ENCODE measurements around the gene CCDC187.
"Not testable (repeated sequence)": the region's sequence is repeated elsewhere in the genome, so short reads cannot be mapped to it uniquely, and the experiment has no call there.

CCDC187 gene

DNA sequence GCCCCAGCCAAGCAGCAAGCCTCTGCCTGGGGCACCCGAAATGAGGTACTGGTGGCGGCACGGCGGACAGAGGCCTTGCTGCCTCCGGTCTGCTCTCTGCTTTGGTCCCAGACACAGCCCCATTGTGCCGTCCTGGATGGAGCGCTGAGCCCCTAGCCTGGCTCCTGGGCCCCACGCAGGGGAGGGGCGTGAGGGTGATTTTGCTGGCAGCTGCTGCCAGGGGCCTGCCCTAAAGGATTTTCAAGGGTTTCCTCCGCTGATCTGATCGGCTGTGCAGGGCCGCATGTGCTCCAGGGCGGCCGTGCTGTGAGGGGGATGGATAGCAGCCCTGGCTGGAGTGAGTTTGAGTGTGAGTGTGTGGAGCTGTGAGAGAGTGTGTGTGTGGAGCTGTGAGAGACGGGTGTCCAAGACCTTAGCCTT is 24.7 kb upstream of the CCDC187 start:
- in situ Hi-C loops (cut with HindIII; ENCODE audit: low pct_unique_long_range_greater_than_20kb, low sequenced_read_pairs) = no loop called here
- no peak for DNase-seq (ENCODE audit: low read depth in 1 of 2, low spot score in 1 of 2)

DNA sequence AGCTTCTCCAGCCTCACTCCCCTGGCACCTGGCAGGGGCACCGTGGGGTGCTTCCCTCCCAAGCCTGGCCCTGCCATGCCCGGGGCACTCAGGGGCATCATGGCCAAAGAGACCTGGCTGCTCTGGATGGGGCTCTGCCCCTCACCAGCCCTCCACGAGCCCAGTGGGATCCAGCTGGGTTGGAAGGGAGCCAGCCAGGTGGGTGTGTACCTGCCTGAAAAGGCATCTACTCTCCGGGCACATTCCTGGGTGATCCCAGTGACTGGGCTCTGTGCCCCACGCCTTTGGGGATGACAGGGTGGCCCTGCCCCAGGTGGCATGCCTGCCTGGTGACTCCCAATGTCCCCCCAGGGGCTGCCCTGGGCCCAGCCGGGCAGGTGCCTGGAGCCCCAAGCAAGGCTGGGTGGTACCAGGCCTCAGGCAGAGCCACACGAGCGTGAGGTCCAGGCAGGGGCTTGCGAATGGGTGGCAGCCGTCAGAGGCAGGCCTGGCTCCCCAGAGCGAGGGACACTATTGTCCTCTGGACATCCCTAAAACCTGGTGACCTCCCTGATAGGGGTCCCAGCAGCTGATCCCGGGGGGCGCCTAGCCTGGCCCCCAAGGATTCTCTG is 24.2 kb upstream of the CCDC187 start:
- in situ Hi-C loops (cut with HindIII; ENCODE audit: low pct_unique_long_range_greater_than_20kb, low sequenced_read_pairs) = no loop called here
- peak; percentile 61 to 70 for DNase-seq (ENCODE audit: low read depth in 1 of 2, low spot score in 1 of 2)
- no peak for TF ChIP-seq JUND (IDR thresholded peaks at IDR 0.05; ENCODE audit: low read depth)

More for the DNA sequence above, 24.7 kb upstream of the CCDC187 start:
- TF ChIP-seq JUND (IDR thresholded peaks at IDR 0.05; ENCODE audit: low read depth) = no peak

DNA sequence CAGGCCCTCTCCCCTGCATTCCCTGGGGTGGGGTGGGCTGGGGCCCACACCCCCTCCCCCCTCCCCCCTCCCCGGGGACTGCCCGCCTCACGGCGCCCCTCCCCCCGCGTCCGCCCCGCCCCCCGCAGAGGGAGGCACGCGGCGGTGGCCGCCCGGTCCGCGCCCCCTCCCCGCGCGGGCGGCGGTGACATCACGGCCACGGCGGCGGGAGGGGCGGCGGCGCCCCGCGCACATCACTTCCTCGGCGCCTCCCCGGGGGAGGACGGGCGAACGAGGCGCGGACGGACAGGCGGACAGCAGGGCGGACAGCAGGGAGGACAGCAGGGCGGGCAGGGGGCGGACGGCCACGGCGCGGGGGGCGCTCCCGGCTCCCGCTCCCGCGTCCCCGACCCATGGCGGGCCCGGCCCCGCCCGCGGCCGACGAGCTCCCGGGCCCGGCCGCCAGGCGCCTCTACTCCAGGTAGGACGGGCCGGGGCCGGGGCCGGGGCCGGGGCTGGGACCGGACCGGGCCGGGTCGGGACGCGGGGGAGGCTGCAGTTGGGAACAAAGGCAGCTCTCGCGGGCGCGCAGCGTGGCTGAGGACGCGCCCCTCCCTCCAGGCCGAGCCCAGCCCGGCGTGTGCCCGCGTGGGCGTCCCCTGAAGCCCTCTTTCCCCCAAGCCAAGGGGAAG is 23.5 kb upstream of the CCDC187 start, which contains the start of gene GPSM1:
Gene GPSM1 (plus strand): TSS at position 236 of the 671 bp plus-strand sequence. CDS start 157 bp downstream, at position 393.
- no peak for TF ChIP-seq JUND (IDR thresholded peaks at IDR 0.05; ENCODE audit: low read depth)
- in situ Hi-C loops (cut with HindIII; ENCODE audit: low pct_unique_long_range_greater_than_20kb, low sequenced_read_pairs) = no loop called here
- peak; percentile 64 to 84 for DNase-seq (ENCODE audit: low read depth in 1 of 2, low spot score in 1 of 2)

DNA sequence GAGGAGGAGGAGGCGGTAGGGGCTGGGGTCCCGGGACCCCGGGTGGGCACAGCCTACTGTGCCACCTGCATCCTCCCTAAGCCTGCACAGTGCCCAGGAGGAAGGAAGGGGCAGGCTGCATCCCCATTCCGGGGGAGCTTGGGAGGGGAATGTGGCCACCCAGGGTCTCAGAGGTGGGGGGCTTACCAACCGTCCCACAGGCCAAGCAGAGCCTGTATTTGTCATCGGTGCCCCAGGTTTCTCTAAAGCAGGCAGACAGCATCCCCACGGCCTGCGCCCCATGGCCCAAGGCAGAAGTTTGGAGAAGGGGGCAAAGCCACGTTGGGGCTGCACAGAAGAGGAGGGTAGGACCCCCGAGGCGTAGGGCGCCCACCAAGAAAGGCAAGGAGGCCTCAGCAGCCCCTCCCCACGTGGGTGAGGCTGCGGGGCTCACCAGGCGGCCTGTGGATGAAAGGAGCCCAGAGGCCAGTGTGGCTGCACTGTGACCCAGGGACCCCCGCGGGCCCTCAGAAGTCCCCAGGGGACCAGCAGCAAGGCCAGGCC is 22.9 kb upstream of the CCDC187 start:
- DNase-seq (ENCODE audit: low read depth in 1 of 2, low spot score in 1 of 2) = no peak

DNA sequence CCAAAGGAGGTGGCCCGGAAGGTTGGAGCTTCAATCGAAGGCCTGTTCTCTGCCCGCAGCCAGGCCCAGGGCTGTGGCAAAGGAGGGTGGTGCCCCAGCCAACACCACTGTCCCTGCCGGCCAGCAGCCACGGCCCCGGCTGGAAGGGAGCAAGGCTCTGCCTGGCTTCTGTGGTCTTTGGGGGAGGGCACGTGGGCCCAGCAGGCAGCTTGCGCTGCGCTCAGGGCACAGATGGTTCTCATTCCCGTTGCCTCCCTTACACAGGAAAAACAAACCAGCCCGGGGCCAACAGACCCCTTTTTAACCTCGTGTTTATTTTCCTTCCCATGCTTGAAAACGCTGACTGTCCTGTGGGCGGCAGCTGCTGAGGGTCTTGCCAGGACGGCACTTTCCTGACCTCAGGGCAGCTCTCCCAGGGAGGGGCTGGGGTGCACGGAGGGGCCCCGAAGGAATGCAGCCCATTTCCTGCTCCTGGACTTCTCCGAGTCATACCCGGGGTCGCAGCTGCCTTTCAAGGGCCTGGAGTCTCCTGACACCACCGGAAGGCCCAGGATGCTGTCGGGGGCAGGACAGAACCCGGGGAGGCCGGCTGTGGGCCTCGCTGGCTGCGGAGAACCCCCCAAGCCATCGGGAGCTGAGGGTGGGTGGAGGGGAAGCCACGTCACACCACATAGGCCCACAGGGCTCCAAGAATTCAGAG is 22.3 kb upstream of the CCDC187 start:
- no peak for TF ChIP-seq JUND (IDR thresholded peaks at IDR 0.05; ENCODE audit: low read depth)
- no peak for DNase-seq (ENCODE audit: low read depth in 1 of 2, low spot score in 1 of 2)
- in situ Hi-C loops (cut with HindIII; ENCODE audit: low pct_unique_long_range_greater_than_20kb, low sequenced_read_pairs) = no loop called here

More for the DNA sequence above, 22.9 kb upstream of the CCDC187 start:
- TF ChIP-seq JUND (IDR thresholded peaks at IDR 0.05; ENCODE audit: low read depth) = no peak
- in situ Hi-C loops (cut with HindIII; ENCODE audit: low pct_unique_long_range_greater_than_20kb, low sequenced_read_pairs) = no loop called here

DNA sequence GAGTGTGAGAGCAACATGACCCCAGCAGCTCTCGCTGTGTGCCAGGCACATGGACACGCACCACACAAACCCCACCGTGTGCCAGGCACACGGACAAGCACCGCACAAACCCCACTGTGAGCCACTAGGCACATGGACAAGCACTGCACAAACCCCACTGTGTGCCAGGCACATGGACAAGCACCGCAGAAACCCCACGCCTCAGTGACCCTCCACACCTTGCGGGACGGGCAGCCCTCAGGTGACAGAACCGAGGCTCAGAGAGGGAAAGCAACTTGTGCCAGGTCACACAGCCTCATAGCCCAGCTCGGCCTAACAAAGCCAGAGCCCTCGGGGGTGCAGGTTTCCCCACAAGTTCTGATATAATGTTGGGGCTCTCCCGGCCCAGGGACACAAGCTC is 21.5 kb upstream of the CCDC187 start:
- DNase-seq (ENCODE audit: low read depth in 1 of 2, low spot score in 1 of 2) = no peak
- in situ Hi-C loops (cut with HindIII; ENCODE audit: low pct_unique_long_range_greater_than_20kb, low sequenced_read_pairs) = no loop called here
- TF ChIP-seq JUND (IDR thresholded peaks at IDR 0.05; ENCODE audit: low read depth) = no peak

DNA sequence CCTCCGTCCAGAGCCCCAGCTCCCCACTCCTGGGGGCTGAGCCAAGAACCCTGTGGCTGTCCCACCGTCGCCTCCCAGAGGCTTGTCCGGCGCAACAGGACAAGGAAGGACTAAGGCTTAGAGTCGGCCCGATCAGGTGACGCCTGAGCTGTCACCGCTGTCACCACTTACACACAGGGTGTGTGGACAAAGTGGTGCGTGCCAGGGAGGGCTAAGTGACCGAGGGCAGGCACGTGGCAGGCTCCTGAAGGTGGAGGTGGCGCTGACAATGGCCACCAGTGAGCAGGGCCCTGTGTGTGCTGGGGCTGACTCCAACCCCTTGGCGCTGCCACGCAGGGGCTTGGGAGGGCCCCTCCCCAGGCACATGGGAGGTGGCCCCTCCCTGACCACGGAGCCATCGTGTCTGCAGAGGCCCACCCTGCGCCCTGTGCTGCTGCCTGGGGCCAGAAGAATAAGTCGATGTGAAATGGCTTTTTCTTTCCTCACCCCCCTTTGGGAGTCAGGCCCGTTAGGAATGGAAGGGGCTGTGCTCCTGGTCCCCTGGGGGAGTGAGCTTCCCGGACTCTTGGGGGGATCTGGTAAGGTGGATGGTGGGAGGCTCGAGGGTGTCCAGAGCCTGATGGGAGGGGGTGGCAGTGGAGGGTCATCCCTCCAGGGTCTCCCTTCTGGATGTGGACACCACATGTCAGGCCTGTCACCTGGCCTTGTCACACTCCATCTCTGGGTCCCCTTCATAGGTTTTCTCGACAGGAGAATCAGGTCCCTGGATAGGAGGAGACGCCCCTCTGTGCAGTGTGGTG is 20.8 kb upstream of the CCDC187 start:
- DNase-seq (ENCODE audit: low read depth in 1 of 2, low spot score in 1 of 2) = peak in 1 of 2 experiments; percentile 74

DNA sequence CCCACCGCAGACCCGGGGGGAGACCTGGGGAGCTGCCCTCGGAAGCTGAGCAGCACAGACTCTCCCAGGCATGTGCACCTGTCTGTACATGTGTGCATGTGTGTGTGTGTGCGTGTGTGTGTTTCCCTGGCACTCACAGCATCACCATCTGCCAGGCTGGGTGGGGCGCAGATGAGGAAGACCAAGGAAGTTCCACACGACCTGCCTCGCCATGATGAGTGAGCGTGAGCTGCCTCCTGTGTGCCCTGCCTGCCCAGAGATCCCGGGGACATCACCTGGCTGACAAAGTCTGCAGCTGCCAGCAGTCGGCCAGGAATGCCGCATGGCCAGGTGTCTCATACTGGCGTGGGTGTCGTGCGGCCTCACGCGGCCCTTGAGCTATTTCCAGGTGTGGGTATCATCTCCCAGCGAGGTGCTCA is 19.5 kb upstream of the CCDC187 start:
- in situ Hi-C loops (cut with HindIII; ENCODE audit: low pct_unique_long_range_greater_than_20kb, low sequenced_read_pairs) = no loop called here
- no peak for TF ChIP-seq JUND (IDR thresholded peaks at IDR 0.05; ENCODE audit: low read depth)
- peak; percentile 52 to 58 for DNase-seq (ENCODE audit: low read depth in 1 of 2, low spot score in 1 of 2)

More for the DNA sequence above, 20.8 kb upstream of the CCDC187 start:
- no peak for TF ChIP-seq JUND (IDR thresholded peaks at IDR 0.05; ENCODE audit: low read depth)
- in situ Hi-C loops (cut with HindIII; ENCODE audit: low pct_unique_long_range_greater_than_20kb, low sequenced_read_pairs) = no loop called here

DNA sequence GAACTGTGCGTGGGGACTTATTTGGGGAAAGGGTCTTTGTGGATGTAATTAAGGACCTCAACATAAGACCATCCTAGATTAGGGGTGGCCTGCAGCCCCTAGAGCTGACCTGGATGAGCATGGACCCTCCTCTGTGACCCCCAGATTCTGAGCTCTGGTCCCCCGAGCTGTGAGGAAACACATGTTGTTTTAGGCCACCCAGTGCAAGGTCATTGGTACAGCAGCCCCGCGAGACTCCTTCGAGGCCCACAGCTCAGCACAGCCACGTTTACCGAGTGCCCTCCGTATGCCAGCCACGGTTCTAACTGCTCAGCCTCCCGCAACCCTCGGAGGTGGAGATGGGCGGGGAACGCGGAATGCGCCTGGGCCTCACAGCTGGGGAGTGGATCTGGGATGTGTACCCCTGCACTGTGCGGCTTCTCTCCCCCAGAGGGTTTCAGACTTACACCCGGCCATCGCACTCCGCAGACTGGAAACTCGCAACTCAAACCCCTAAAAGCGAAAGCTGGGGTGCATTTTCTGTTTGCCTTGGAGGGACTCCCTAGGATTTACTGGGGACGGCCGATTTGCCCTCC is 18.9 kb upstream of the CCDC187 start:
- in situ Hi-C loops (cut with HindIII; ENCODE audit: low pct_unique_long_range_greater_than_20kb, low sequenced_read_pairs) = no loop called here
- TF ChIP-seq JUND (IDR thresholded peaks at IDR 0.05; ENCODE audit: low read depth) = no peak

DNA sequence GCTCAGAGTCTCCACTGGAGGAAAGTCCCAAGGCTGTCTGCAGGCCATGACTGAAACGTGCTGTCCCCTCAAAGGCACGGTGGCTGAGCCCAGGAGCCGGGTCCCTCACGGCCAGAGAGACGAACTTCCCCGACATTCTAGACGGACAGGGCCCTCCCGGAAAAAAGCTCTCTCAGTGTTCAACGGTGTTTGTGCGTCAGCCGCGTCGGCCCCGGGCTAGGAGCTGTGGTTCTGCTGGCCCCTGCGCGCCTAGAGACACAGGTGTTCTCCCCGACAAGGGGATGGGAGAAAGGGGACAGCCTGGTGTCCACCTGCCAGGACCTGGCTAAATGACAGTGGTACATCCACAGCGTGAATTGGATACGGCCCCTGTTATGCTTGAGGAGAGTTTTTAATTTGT is 17.7 kb upstream of the CCDC187 start:
- no peak for DNase-seq (ENCODE audit: low read depth in 1 of 2, low spot score in 1 of 2)
- in situ Hi-C loops (cut with HindIII; ENCODE audit: low pct_unique_long_range_greater_than_20kb, low sequenced_read_pairs) = no loop called here
- no peak for TF ChIP-seq JUND (IDR thresholded peaks at IDR 0.05; ENCODE audit: low read depth)

More for the DNA sequence above, 18.9 kb upstream of the CCDC187 start:
- DNase-seq (ENCODE audit: low read depth in 1 of 2, low spot score in 1 of 2) = no peak

DNA sequence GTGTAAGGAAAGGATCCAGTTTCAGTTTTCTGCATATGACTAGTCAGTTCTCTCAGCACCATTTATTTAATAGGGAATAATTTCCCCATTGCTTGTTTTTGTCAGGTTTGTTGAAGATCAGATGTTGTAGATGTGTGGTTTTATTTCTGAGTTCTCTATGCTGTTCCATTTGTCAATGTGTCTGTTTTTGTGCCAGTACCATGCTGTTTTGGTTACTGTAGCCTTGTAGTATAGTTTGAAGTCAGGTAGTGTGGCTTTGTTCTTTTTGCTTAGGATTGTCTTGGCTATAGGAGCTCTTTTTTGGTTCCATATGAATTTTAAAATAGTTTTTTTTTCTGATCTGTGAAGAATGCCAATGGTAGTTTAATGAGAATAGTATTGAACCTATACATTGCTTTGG is 17.1 kb upstream of the CCDC187 start:
- in situ Hi-C loops (cut with HindIII; ENCODE audit: low pct_unique_long_range_greater_than_20kb, low sequenced_read_pairs); DNase-seq (ENCODE audit: low read depth in 1 of 2, low spot score in 1 of 2): not testable (repeated sequence)

DNA sequence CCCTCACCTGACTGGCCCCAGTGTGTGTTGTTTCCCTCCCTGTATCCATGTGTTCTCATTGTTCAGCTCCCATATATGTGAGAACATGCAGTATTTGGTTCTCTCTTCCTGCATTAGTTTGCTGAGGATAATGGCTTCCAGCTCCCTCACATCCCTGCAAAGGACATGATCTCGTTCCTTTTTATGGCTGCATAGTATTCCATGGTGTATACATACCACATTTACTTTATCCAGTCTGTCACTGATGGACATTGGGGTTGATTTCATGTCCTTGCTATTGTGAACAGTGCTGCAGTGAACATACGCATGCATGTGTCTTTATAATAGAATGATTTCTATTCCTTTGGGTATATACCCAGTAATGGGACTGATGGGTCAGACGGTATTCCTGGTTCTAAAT is 16.1 kb upstream of the CCDC187 start:
- in situ Hi-C loops (cut with HindIII; ENCODE audit: low pct_unique_long_range_greater_than_20kb, low sequenced_read_pairs); DNase-seq (ENCODE audit: low read depth in 1 of 2, low spot score in 1 of 2): not testable (repeated sequence)

DNA sequence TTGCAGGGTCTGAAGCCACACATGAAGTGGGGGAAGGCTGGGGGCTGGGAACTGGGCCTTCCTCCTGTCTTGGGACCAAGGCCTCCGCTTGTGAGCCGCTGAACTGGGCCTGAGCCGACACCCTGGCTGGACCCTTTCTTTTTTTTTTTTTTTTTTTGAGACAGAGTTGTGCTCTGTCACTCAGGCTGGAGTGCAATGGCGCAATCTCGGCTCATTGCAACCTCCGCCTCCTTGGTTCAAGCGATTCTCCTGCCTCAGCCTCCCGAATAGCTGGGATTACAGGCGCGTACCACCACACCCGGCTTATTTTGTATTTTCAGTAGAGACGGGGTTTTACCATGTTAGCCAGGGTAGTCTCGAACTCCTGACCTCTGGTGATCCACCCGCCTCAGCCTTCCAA is 15.3 kb upstream of the CCDC187 start:
- in situ Hi-C loops (cut with HindIII; ENCODE audit: low pct_unique_long_range_greater_than_20kb, low sequenced_read_pairs) = not testable (repeated sequence)

More for the DNA sequence above, 15.3 kb upstream of the CCDC187 start:
- DNase-seq (ENCODE audit: low read depth in 1 of 2, low spot score in 1 of 2) = not testable (repeated sequence)

Data from T47D (cell line).